Peyer's patch (tissue), 4 donors: ENCODE measurements around the gene FTCD. TPM values are rescaled to one million over a fixed set of nuclear protein-coding genes. Genes with fewer than 3 reads are reported as not detected.
A peak's percentile ranks its signal among the peaks of the same experiment; 100 is the strongest.
"Not testable (repeated sequence)": the region's sequence is repeated elsewhere in the genome, so short reads cannot be mapped to it uniquely, and the experiment has no call there.

Experiments used
- DNase-seq, 3 donors: peaks; one replicate each; pipeline ENCODE4 v3.0.0-alpha.2; 2017 to 2019
- H3K27ac ChIP-seq, 4 donors: fragments of 200-600 bp; sonication (generic); one replicate each; pipeline ENCODE4 v1.5.1; 2016 to 2019
- H3K27me3 ChIP-seq, 2 donors: fragments of 200-600 bp; sonication (generic); one replicate each; pipeline ENCODE4 v1.5.1; 2019
- H3K36me3 ChIP-seq, 3 donors: fragments of 200-600 bp; sonication (generic); one replicate each; pipeline ENCODE4 v1.5.1; 2016 to 2019
- H3K4me1 ChIP-seq, 4 donors: fragments of 200-600 bp; sonication (generic); one replicate each; pipeline ENCODE4 v1.5.1; 2016 to 2019
- H3K4me3 ChIP-seq, 4 donors: fragments of 200-600 bp; sonication (generic); 1 replicate in 3 of 4; 2 replicates in 1 of 4; pipeline ENCODE4 v1.5.1; 2016 to 2019; ENCODE audit warnings: mild to moderate bottlenecking in 1 of 4
- H3K9me3 ChIP-seq, 4 donors: fragments of 200-600 bp; sonication (generic); one replicate each; pipeline ENCODE4 v1.5.1; 2016 to 2019; ENCODE audit warnings: mild to moderate bottlenecking in 1 of 4
- CTCF ChIP-seq, 6 experiments: fragments of 450-650 bp in 4 of 6; fragments of 200-600 bp in 2 of 6; sonication (generic) in 1 of 6; IDR thresholded peaks; one replicate each; pipeline ENCODE4 v1.5.1; 2017 to 2019; ENCODE audit warnings: antibody characterized with exemption in 6 of 6, mild to moderate bottlenecking in 3 of 6, moderate library complexity in 1 of 6
- POLR2A ChIP-seq, 2 donors: fragments of 450-650 bp; IDR thresholded peaks; one replicate each; pipeline ENCODE4 v1.5.1; 2017; ENCODE audit warnings: antibody characterized with exemption in 2 of 2, mild to moderate bottlenecking in 2 of 2, moderate library complexity in 2 of 2
- total RNA-seq, 4 donors: library from RNA; depleted of rRNA; stranded (reverse); fragments of >200 nt; gene quantifications; one replicate each; pipeline ENCODE4 v1.1.0, GENCODE V29; 2016

Gene FTCD
- total RNA-seq, 4 donors from 2014 or later: 0.67 to 1.0 TPM; not detected in 2

DNA sequence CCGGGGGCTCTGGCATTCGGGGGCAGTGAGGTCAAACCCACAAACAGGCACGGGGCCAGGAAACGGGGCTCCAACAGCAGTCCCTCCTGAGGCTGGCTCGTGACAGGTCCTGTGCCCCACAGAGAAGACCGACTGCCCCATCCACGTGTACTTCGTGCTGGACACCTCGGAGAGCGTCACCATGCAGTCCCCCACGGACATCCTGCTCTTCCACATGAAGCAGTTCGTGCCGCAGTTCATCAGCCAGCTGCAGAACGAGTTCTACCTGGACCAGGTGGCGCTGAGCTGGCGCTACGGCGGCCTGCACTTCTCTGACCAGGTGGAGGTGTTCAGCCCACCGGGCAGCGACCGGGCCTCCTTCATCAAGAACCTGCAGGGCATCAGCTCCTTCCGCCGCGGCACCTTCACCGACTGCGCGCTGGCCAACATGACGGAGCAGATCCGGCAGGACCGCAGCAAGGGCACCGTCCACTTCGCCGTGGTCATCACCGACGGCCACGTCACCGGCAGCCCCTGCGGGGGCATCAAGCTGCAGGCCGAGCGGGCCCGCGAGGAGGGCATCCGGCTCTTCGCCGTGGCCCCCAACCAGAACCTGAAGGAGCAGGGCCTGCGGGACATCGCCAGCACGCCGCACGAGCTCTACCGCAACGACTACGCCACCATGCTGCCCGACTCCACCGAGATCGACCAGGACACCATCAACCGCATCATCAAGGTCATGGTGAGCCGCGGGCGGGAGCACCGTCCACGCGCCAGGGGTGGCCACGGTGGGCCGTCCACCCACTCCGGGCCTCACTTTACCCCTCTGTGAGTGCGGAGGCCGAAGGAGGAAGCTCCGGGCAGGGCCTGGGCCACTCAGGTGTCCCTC, 43.3 kb downstream of the FTCD start:
- Histone ChIP-seq H3K27ac (no peak overlapping the region), H3K27me3 (no peaks in the 10 kb centered on the region), H3K4me1 (peaks cover 0 to 8% (median 0%) of the 10 kb centered on the region in 4 donors), H3K4me3 (no peak overlapping the region), H3K9me3 (peaks cover 0 to 5% (median 2%) of the 10 kb centered on the region in 4 donors), H3K36me3 (peaks cover 0 to 47% (median 0%) of the 10 kb centered on the region in 3 donors)
- no peak for TF ChIP-seq CTCF (IDR thresholded peaks at IDR 0.05)
- DNase-seq: peak; percentile 2 to 39 (median 34)

DNA sequence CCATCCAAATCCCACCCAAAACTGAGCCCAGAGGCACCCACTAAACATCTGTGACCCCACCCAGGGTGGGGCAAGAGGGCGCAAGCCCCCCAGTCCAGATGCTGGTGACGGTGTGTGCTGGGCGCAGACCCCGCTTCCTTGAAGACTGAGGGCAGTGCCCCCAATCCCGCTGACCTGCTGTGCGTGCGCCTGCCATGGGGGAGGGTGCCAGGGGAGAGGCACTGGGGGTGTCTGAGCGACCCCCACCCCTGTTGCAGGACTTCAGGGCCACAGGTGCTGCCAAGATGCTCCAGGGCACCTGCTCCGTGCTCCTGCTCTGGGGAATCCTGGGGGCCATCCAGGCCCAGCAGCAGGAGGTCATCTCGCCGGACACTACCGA, 44.2 kb downstream of the FTCD start:
- TF ChIP-seq POLR2A (IDR thresholded peaks at IDR 0.05) (no peak), CTCF (IDR thresholded peaks at IDR 0.05) (no peak)
- peak in 1 of 3 donors; percentile 32 for DNase-seq
- Histone ChIP-seq H3K4me3 (no peak overlapping the region), H3K27ac (no peak overlapping the region), H3K9me3 (peaks cover 0 to 5% (median 2%) of the 10 kb centered on the region in 4 donors), H3K36me3 (peaks cover 0 to 38% (median 0%) of the 10 kb centered on the region in 3 donors), H3K4me1 (peaks cover 0 to 8% (median 0%) of the 10 kb centered on the region in 4 donors), H3K27me3 (no peaks in the 10 kb centered on the region)

DNA sequence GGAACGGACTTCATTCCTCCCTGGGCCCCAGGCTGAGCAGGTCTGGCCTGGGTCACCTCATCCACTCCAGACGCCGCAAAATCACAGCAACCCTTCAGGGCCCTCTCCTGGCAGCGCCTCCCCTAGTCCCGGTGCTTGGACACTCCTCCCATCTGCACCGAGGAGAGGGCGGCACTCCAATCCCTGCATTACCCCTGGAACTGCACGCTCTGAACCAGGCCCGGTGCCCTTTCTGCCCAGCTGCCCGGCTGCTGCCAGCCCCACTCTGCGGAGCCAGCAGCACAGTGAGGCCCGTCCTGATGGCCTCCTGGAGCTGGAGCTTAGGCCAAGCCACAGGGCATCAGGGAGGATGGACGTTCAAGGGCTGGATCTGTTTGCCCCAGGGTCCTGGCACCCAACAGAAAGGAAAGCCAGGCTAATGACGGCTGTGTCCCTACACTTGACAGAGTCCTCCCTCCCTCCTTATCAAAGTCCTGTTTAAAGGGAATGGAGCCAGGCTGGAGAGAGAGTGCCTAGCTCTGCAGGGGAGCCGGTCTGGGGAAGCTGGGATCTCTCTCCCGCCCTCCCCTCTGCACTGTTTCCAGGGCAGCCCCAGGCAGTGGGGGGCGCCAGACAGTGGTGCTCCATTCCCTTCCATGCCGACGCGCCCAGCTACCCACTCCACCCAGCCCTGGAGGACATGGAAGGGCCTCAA, 44.7 kb downstream of the FTCD start:
- Histone ChIP-seq H3K27me3 (no peaks in the 10 kb centered on the region), H3K4me3 (no peak overlapping the region), H3K9me3 (peaks cover 0 to 5% (median 2%) of the 10 kb centered on the region in 4 donors), H3K27ac (no peak overlapping the region), H3K36me3 (peaks cover 0 to 32% (median 0%) of the 10 kb centered on the region in 3 donors), H3K4me1 (peaks cover 0 to 8% (median 0%) of the 10 kb centered on the region in 4 donors)
- DNase-seq: peak; percentile 7 to 43 (median 36)
- TF ChIP-seq CTCF (IDR thresholded peaks at IDR 0.05): no peak
- TF ChIP-seq POLR2A (IDR thresholded peaks at IDR 0.05): no peak

DNA sequence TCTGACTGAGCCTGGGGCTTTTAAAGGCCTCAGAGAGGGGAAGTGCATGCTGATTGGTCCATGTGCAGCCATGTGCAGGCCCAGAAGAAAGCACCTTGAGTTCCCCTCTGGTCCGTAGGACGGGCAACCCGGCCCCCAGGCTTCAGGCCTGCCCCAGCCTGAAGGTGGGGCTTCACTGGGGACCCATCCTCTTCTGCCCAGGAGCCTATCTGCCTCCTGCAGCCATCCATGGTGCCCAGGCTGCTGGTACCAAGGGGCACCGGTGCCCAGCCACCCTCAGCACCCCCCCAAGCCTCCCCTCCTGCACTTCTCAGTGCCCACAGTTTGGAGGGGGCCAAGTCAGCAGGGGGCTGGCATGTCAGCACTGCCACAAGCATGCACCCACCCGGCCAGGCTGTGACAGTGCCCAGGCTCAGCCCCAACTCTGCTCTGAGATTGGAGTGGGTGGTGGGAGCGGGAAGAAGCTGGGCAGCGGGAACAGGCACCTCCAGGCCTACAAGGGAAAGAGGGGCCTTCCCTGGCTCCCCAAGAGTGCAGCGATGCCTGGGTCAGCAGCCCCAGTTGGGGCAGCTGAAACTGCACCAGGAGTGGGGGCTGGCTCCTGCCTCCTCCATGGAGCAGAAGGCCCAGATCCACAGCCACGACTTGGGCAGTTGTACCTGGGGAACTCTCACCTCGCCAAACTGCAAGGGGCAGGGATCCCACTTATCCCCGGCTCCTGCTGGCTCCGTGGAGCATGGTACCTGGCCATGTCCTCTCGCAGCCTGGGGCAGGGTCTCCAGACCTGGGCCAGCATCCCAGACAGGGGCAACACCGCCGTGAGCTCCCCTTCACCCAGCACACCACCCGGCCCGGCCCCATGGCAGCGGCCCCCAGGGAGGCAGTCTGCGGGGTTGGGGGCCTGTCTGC, 45.8 kb downstream of the FTCD start:
- no peaks in the 10 kb centered on the region for H3K9me3 ChIP-seq
- no peak overlapping the region for H3K4me3 ChIP-seq
- H3K27ac ChIP-seq: peak overlapping the region in 1 of 4 donors; percentile 17
- H3K4me1 ChIP-seq: peaks cover 0 to 8% (median 0%) of the 10 kb centered on the region in 4 donors
- TF ChIP-seq CTCF (IDR thresholded peaks at IDR 0.05) (no peak), POLR2A (IDR thresholded peaks at IDR 0.05) (no peak)
- DNase-seq: peak in 1 of 3 donors; percentile 28
- peaks cover 0 to 24% (median 0%) of the 10 kb centered on the region in 3 donors for H3K36me3 ChIP-seq
- no peaks in the 10 kb centered on the region for H3K27me3 ChIP-seq

GRCh38 chr21:46108827-46109312, 46.5 kb downstream of the FTCD start:
- peak in 2 of 3 donors; percentile 4 to 22 for DNase-seq
- TF ChIP-seq CTCF (IDR thresholded peaks at IDR 0.05): no peak
- no peak for TF ChIP-seq POLR2A (IDR thresholded peaks at IDR 0.05)
- Histone ChIP-seq H3K27ac (no peak overlapping the region), H3K27me3 (no peaks in the 10 kb centered on the region), H3K4me1 (peaks cover 0 to 8% (median 0%) of the 10 kb centered on the region in 4 donors), H3K36me3 (peaks cover 0 to 18% (median 0%) of the 10 kb centered on the region in 3 donors), H3K4me3 (no peak overlapping the region), H3K9me3 (no peaks in the 10 kb centered on the region)

- H3K27me3 ChIP-seq, DNase-seq, H3K27ac ChIP-seq, H3K9me3 ChIP-seq, H3K4me3 ChIP-seq, H3K4me1 ChIP-seq, H3K36me3 ChIP-seq: not testable (repeated sequence)
Observed at GRCh38 chr21:46107376-46107775, 48.0 kb downstream of the FTCD start.
